K562 (cell line): ENCODE measurements around the gene COX7A2. TPM values are rescaled to one million over a fixed set of nuclear protein-coding genes. Genes with fewer than 3 reads are reported as not detected.

Experiments
- ATAC-seq: fragments of 200-7000 bp; cut with Tn5 transposase; 3 replicates; pipeline ENCODE4 v1.9.1; 2020; ENCODE audit warnings: moderate library complexity
- BruUV-seq: library from RNA; stranded (reverse); fragments of 400-500 nt; replicated peaks from 2 replicates; lab custom pipeline; 2021; lab: Mats Ljungman, UMichigan
- CTCF ChIA-PET: fragments of 300-600 bp; formaldehyde crosslinking; extraction: SDS; loops from one replicate; lab custom pipeline; 2021; ENCODE audit warnings: low intra/inter-chr PET ratio; lab: Yijun Ruan, JAX
- POLR2A ChIA-PET: fragments of 300-600, 350-650 bp; sonication (Branson Sonifier 250); formaldehyde crosslinking; extraction: SDS; loops from one replicate; lab custom pipeline; 2021; ENCODE audit warnings: antibody characterized with exemption, inconsistent platforms; lab: Yijun Ruan, JAX
- DNase-seq, 4 experiments: peaks; one replicate each; pipeline versions ENCODE4 v3.0.0 to v3.0.0-alpha.2; 2011 to 2018; ENCODE audit warnings: low spot score in 3 of 4, mixed read lengths in 3 of 4; ENCODE audit errors: extremely low read depth in 1 of 4
- FAIRE-seq: peaks from 2 replicates; lab custom pipeline; 2011; peaks lifted over from hg19 to GRCh38; lab: Jason Lieb, UNC
- H2AFZ ChIP-seq: 2 replicates; pipeline ENCODE4 v1.6.0; 2011; ENCODE audit warnings: low read depth, low read length, control low read depth, inconsistent platforms
- H3K27ac ChIP-seq: fragments of 200-600 bp; 3 replicates; pipeline ENCODE4 v1.8.0; 2011; ENCODE audit warnings: low read depth, mild to moderate bottlenecking, control low read depth, inconsistent platforms, low read length, moderate library complexity, mixed read lengths; ENCODE audit errors: extremely low read depth
- H3K27me3 ChIP-seq, 2 experiments: fragments of 300-600 bp in 1 of 2; 2 replicates in 1 of 2; 3 replicates in 1 of 2; pipeline versions ENCODE4 v1.6.0 to v1.8.0; 2011; ENCODE audit warnings: inconsistent platforms in 2 of 2, low read length in 2 of 2, mild to moderate bottlenecking in 1 of 2, mixed read lengths in 1 of 2, moderate library complexity in 1 of 2; ENCODE audit not compliant: control insufficient read depth in 2 of 2, insufficient read depth in 2 of 2
- H3K36me3 ChIP-seq: fragments of 300-600 bp; 3 replicates; pipeline ENCODE4 v1.8.0; 2011; ENCODE audit warnings: mild to moderate bottlenecking, low read length, inconsistent platforms; ENCODE audit not compliant: control insufficient read depth, insufficient read depth
- H3K4me1 ChIP-seq, 2 experiments: fragments of 200-600 bp in 1 of 2; replicated peaks in 1 of 2; 2 replicates in 1 of 2; 3 replicates in 1 of 2; pipeline versions ENCODE4 v1.5.1 to v1.8.0; 2011; ENCODE audit warnings: inconsistent platforms in 2 of 2, low read length in 2 of 2, mild to moderate bottlenecking in 1 of 2, mixed read lengths in 1 of 2, moderate library complexity in 1 of 2; ENCODE audit not compliant: control insufficient read depth in 2 of 2, insufficient read depth in 2 of 2
- H3K4me2 ChIP-seq: 2 replicates; pipeline ENCODE4 v1.6.1; 2011; ENCODE audit warnings: low read length, control low read depth, inconsistent platforms, mixed read lengths; ENCODE audit not compliant: insufficient read depth
- H3K4me3 ChIP-seq: fragments of 200-600 bp; sonication (generic), shearing (Covaris generic); 2 replicates; pipeline ENCODE4 v1.5.1; 2016; ENCODE audit warnings: control low read depth, inconsistent platforms
- H3K79me2 ChIP-seq: fragments of 200-600 bp; 3 replicates; pipeline ENCODE4 v1.8.0; 2011; ENCODE audit warnings: low read length, inconsistent platforms; ENCODE audit not compliant: control insufficient read depth, insufficient read depth
- H3K9ac ChIP-seq, 2 experiments: 2 replicates each; pipeline versions ENCODE4 v1.6.0 to v1.6.1; 2011; ENCODE audit warnings: low read depth in 2 of 2, low read length in 2 of 2, control low read depth in 1 of 2, inconsistent platforms in 1 of 2, mild to moderate bottlenecking in 1 of 2, mixed read lengths in 1 of 2; ENCODE audit not compliant: insufficient read depth in 1 of 2
- H3K9me1 ChIP-seq: one replicate; pipeline ENCODE4 v1.6.0; 2011; ENCODE audit warnings: inconsistent platforms, mild to moderate bottlenecking, low read length, moderate library complexity; ENCODE audit not compliant: control insufficient read depth, insufficient read depth
- H3K9me3 ChIP-seq: replicated peaks from 2 replicates; pipeline ENCODE4 v1.5.1; 2011; ENCODE audit warnings: low read depth, low read length, inconsistent platforms; ENCODE audit not compliant: control insufficient read depth, insufficient read depth
- H4K20me1 ChIP-seq: replicated peaks from 2 replicates; pipeline ENCODE4 v1.6.1; 2011; ENCODE audit warnings: low read length, inconsistent platforms, mixed read lengths; ENCODE audit not compliant: control insufficient read depth, insufficient read depth
- CBX1 ChIP-seq: sonication (generic); IDR thresholded peaks from 2 replicates; pipeline ENCODE4 v1.6.1; 2016; ENCODE audit warnings: antibody characterized with exemption, low read depth, mild to moderate bottlenecking
- CBX2 ChIP-seq: fragments of 200-600 bp; sonication (generic); IDR thresholded peaks from one replicate; pipeline ENCODE4 v1.6.1; 2012; ENCODE audit warnings: mild to moderate bottlenecking, low read length, inconsistent platforms; ENCODE audit not compliant: insufficient read depth, poor library complexity, severe bottlenecking
- ELF1 ChIP-seq: fragments of 200-800 bp; sonication (Bioruptor generic); IDR thresholded peaks from 2 replicates; pipeline ENCODE4 v1.6.1; 2016; ENCODE audit warnings: missing genetic modification characterization, missing compliant biosample characterization
- NCOR1 ChIP-seq: fragments of 450-650 bp; IDR thresholded peaks from 2 replicates; pipeline ENCODE4 v1.6.1; 2016; ENCODE audit warnings: mild to moderate bottlenecking, moderate library complexity
- PHB2 ChIP-seq: fragments of 450-650 bp; IDR thresholded peaks from 2 replicates; pipeline ENCODE4 v1.6.1; 2017; ENCODE audit warnings: low read depth
- POU5F1 ChIP-seq: fragments of 150-350 bp; IDR thresholded peaks from 2 replicates; pipeline ENCODE4 v1.6.1; 2014; ENCODE audit warnings: borderline replicate concordance, low read length, low read depth, mild to moderate bottlenecking; ENCODE audit not compliant: partially characterized antibody
- PRPF4 ChIP-seq: fragments of 200-400 bp; formaldehyde crosslinking; IDR thresholded peaks from one replicate; pipeline ENCODE4 v1.6.1; 2017; ENCODE audit warnings: low read length, low read depth, mild to moderate bottlenecking; ENCODE audit not compliant: insufficient read depth, poor library complexity, severe bottlenecking
- RBFOX2 ChIP-seq: fragments of 200-400 bp; formaldehyde crosslinking; IDR thresholded peaks from 2 replicates; pipeline ENCODE4 v1.6.1; 2017; ENCODE audit warnings: low read depth, mild to moderate bottlenecking, low read length, moderate library complexity
- SIRT6 ChIP-seq: IDR thresholded peaks from one replicate; pipeline ENCODE4 v1.6.1; 2012; ENCODE audit warnings: low read depth, mild to moderate bottlenecking, control low read depth, inconsistent platforms, low read length, moderate library complexity
- TEAD1 ChIP-seq, 2 experiments: fragments of 450-650 bp in 1 of 2; sonication (generic) in 1 of 2; formaldehyde crosslinking; IDR thresholded peaks; 2 replicates each; pipeline versions ENCODE4 v1.4.0 to v1.8.0; 2020 to 2022; ENCODE audit warnings: mild to moderate bottlenecking in 2 of 2, missing genetic modification reagents in 1 of 2
- ZNF121 ChIP-seq: sonication (generic); formaldehyde crosslinking; conservative IDR thresholded peaks from 2 replicates; pipeline ENCODE4 v1.8.0; 2022; ENCODE audit warnings: missing genetic modification reagents
- ZNF143 ChIP-seq: sonication (generic); formaldehyde crosslinking; IDR thresholded peaks from 2 replicates; pipeline ENCODE4 v1.9.0; 2022; ENCODE audit warnings: mild to moderate bottlenecking, missing genetic modification reagents
- WGBS: fragments of 100-300 bp; shearing (Covaris generic); methylation state at CpG from one replicate; pipeline ENCODE4 v1.1.6; 2016; ENCODE audit warnings: low coverage, mixed read lengths; ENCODE audit not compliant: insufficient coverage; ENCODE audit errors: missing lambda C conversion rate; 5-methylcytosine and 5-hydroxymethylcytosine counted together
- in situ Hi-C: fragments of 300-500 bp; cut with MboI; formaldehyde crosslinking; loops from 4 replicates; pipeline ENCODE4 v1.15.0; 2018; ENCODE audit warnings: inconsistent platforms, mixed read lengths
- intact Hi-C: fragments of 100-400 bp; cut with micrococcal nuclease; formaldehyde crosslinking; loops from 2 replicates; pipeline ENCODE4 v1.14.2; 2022
- polyA plus RNA-seq, 8 experiments: library from polyadenylated mRNA; depleted of rRNA in 4 of 8; stranded (reverse) in 5 of 8; unstranded in 3 of 8; fragments of >200 nt; fragmentation: Nextera tagmentation in 2 of 8; fragmentation: Illumina TruSeq in 1 of 8; extraction: Ambion mirVana in 2 of 8; extraction: Trizol in 1 of 8; gene quantifications; 2 replicates each; pipeline versions ENCODE4 v1.2.1 to v1.2.3, GENCODE V29; 2011 to 2014; ENCODE audit warnings: inconsistent platforms in 1 of 8, missing spikeins in 1 of 8
- total RNA-seq, 7 experiments: library from RNA; depleted of rRNA in 6 of 7; stranded (reverse); fragments of >200 nt in 6 of 7; fragmentation: Illumina TruSeq in 2 of 7; extraction: Trizol in 2 of 7; gene quantifications; 2 replicates each; pipeline versions ENCODE4 v1.2.1 to v1.2.3, GENCODE V29; 2011 to 2021; ENCODE audit warnings: low replicate concordance in 1 of 7
- TF ChIP-seq, protein P1 (sequence below): fragments of 450-650 bp; formaldehyde crosslinking; IDR thresholded peaks from 2 replicates; pipeline ENCODE4 v1.4.0; 2020; ENCODE audit warnings: mild to moderate bottlenecking, moderate library complexity
- TF ChIP-seq, protein P2 (sequence below): fragments of 450-650 bp; IDR thresholded peaks from 2 replicates; pipeline ENCODE4 v1.6.1; 2017; ENCODE audit warnings: antibody characterized with exemption, mild to moderate bottlenecking

COX7A2 gene
- total and polyA plus RNA-seq, 9 of the 15 experiments (the other 6 are each of a cell fraction or from before 2014, with no cell fraction given), result 234 to 2,216 (median 585) TPM

DNA sequence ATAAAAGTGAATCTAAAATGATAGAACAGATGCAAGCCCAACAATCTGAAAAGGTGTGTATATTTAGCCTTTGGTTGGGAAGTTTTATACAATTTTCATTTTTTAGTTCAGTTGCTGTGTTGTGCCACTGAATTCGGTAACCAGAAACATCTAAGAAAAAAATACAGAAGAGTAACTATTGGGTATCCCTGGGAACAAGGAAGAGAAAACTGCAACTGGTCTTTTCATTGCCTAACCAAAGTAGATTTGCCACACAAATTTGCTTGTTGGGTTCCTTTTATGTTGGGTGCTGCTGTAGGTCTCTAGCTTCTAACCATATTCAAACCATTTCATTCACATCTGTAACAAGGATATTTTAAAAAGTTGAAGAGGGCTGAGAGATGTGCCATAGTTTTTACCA, 43.8 kb upstream of the COX7A2 start:
- H3K4me3 ChIP-seq, result no peak overlapping the region
- TF ChIP-seq PRPF4 (no peak), TEAD1 (CRISPR knock-in tag; IDR thresholded peaks at IDR 0.05) (no peak), ZNF121 (no peak), PHB2 (no peak), ELF1 (no peak), ZNF143 (CRISPR knock-in tag) (no peak), SIRT6 (no peak), RBFOX2 (no peak), CBX2 (no peak), NCOR1 (no peak), POU5F1 (no peak), CBX1 (no peak)
- TF ChIP-seq, protein P1, sequence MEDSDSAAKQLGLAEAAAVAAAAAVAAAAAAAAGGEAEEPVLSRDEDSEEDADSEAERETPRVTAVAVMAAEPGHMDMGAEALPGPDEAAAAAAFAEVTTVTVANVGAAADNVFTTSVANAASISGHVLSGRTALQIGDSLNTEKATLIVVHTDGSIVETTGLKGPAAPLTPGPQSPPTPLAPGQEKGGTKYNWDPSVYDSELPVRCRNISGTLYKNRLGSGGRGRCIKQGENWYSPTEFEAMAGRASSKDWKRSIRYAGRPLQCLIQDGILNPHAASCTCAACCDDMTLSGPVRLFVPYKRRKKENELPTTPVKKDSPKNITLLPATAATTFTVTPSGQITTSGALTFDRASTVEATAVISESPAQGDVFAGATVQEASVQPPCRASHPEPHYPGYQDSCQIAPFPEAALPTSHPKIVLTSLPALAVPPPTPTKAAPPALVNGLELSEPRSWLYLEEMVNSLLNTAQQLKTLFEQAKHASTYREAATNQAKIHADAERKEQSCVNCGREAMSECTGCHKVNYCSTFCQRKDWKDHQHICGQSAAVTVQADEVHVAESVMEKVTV (CRISPR knock-in tag), result no peak
- TF ChIP-seq, protein P2, sequence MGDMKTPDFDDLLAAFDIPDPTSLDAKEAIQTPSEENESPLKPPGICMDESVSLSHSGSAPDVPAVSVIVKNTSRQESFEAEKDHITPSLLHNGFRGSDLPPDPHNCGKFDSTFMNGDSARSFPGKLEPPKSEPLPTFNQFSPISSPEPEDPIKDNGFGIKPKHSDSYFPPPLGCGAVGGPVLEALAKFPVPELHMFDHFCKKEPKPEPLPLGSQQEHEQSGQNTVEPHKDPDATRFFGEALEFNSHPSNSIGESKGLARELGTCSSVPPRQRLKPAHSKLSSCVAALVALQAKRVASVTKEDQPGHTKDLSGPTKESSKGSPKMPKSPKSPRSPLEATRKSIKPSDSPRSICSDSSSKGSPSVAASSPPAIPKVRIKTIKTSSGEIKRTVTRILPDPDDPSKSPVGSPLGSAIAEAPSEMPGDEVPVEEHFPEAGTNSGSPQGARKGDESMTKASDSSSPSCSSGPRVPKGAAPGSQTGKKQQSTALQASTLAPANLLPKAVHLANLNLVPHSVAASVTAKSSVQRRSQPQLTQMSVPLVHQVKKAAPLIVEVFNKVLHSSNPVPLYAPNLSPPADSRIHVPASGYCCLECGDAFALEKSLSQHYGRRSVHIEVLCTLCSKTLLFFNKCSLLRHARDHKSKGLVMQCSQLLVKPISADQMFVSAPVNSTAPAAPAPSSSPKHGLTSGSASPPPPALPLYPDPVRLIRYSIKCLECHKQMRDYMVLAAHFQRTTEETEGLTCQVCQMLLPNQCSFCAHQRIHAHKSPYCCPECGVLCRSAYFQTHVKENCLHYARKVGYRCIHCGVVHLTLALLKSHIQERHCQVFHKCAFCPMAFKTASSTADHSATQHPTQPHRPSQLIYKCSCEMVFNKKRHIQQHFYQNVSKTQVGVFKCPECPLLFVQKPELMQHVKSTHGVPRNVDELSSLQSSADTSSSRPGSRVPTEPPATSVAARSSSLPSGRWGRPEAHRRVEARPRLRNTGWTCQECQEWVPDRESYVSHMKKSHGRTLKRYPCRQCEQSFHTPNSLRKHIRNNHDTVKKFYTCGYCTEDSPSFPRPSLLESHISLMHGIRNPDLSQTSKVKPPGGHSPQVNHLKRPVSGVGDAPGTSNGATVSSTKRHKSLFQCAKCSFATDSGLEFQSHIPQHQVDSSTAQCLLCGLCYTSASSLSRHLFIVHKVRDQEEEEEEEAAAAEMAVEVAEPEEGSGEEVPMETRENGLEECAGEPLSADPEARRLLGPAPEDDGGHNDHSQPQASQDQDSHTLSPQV, result no peak
- H3K27me3 ChIP-seq, result no peaks in the 10 kb centered on the region
- peaks cover 56% of the 10 kb centered on the region for H3K79me2 ChIP-seq
- WGBS, result 21% methylated on average over 1 of the region's 1 CpG
- peaks cover 4% of the 10 kb centered on the region; the same call in 1 of the 3 replicates for H3K36me3 ChIP-seq
- intact Hi-C loops (loop anchor here (10.0 kb wide), 2 partner anchors 317 to 1763 kb away; partner anchors contain the start of genes EEF1A1 and SENP6), in situ Hi-C loops (no loop called here)
- no peak overlapping the region for H3K27ac ChIP-seq
- BruUV-seq, result no TSS peak
- CTCF ChIA-PET, result no interaction called here
- no peak for ATAC-seq
- H3K9me1 ChIP-seq, result no peaks in the 10 kb centered on the region
- H3K9ac ChIP-seq, result peak overlapping the region in 1 of 2 experiments; percentile 89; a peak in 2 of 4 replicates
- no peaks in the 10 kb centered on the region for H3K9me3 ChIP-seq
- H3K4me2 ChIP-seq, result peak overlapping the region; percentile 95; the same call in 1 of the 2 replicates
- FAIRE-seq, result no peak
- POLR2A ChIA-PET, result no interaction called here
- H4K20me1 ChIP-seq, result no peaks in the 10 kb centered on the region; the same call in 1 of the 2 replicates
- peak overlapping the region; percentile 81 for H2AFZ ChIP-seq
- 0 out of 5 replicates have a peak, but pooled peaks cover 0 to 7% of the 10 kb centered on the region in 2 experiments for H3K4me1 ChIP-seq
- DNase-seq, result no peak
